SK-N-SH treated with all-trans-retinoic acid at 6 μM for 48 hours (cell line): ENCODE data around the gene EIF4G2.

ENCODE experiments used
- ARNTL ChIP-seq: fragments of 450-650 bp; formaldehyde crosslinking; IDR thresholded peaks from 2 replicates; pipeline ENCODE4 v1.5.0; 2020; ENCODE audit warnings: low read depth, mild to moderate bottlenecking, moderate library complexity, borderline replicate concordance
- BACH2 ChIP-seq: fragments of 250-450 bp; sonication (Bioruptor Pico); IDR thresholded peaks from 2 replicates; pipeline ENCODE4 v1.9.0; 2021; ENCODE audit warnings: mild to moderate bottlenecking, borderline replicate concordance
- OSR1 ChIP-seq: fragments of 250-450 bp; sonication (Bioruptor Pico); IDR thresholded peaks from 2 replicates; pipeline ENCODE4 v1.8.0; 2022; ENCODE audit warnings: moderate library complexity, mild to moderate bottlenecking, inconsistent platforms
- RARB ChIP-seq: fragments of 250-450 bp; sonication (Bioruptor Pico); IDR thresholded peaks from 2 replicates; pipeline ENCODE4 v1.8.0; 2021; ENCODE audit warnings: mild to moderate bottlenecking, moderate library complexity
- SNAI2 ChIP-seq: fragments of 250-450 bp; sonication (Bioruptor Pico); IDR thresholded peaks from 2 replicates; pipeline ENCODE4 v1.5.0; 2020; ENCODE audit warnings: mild to moderate bottlenecking, moderate library complexity
- TOX ChIP-seq: fragments of 250-450 bp; sonication (Bioruptor Pico); IDR thresholded peaks from 2 replicates; pipeline ENCODE4 v1.8.0; 2021; ENCODE audit warnings: mild to moderate bottlenecking, moderate library complexity, borderline replicate concordance
- ZFP30 ChIP-seq: fragments of 450-650 bp; formaldehyde crosslinking; IDR thresholded peaks from 2 replicates; pipeline ENCODE4 v1.5.0; 2022; ENCODE audit warnings: mild to moderate bottlenecking, moderate library complexity
- TF ChIP-seq, protein P1 (sequence below): fragments of 250-450 bp; sonication (Bioruptor Pico); IDR thresholded peaks from 2 replicates; pipeline ENCODE4 v1.8.0; 2020; ENCODE audit warnings: mild to moderate bottlenecking, moderate library complexity, borderline replicate concordance
- TF ChIP-seq, protein P2 (sequence below): fragments of 250-450 bp; sonication (Bioruptor Pico); IDR thresholded peaks from 2 replicates; pipeline ENCODE4 v1.8.0; 2021; ENCODE audit warnings: low read depth, mild to moderate bottlenecking, moderate library complexity, borderline replicate concordance

DNA sequence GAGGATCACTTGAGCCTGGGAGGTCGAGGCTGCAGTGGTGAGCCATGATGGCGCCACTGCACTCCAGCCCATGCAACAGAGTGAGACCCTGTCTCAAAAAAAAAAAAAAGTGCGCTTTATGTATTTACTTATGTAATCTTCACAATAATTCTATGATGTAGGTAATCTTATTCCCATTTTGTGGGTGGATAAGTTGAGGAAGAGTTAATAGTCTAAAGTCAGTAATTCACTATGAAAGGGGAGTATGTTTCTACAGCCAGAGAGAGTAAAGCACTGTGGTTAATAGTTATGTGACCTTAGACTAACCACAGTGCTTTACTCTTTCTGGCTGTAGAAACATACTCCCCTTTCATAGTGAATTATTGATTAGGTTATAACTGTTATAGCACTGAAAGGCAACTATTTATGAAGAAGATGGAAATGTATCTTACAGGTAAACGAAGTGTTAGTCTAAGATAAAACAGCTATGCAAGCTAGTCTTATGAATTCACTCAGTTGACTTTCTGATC is 45.8 kb downstream of the EIF4G2 start:
- TF ChIP-seq TOX (CRISPR knock-in tag) (no peak), ARNTL (no peak), OSR1 (CRISPR knock-in tag) (no peak), RARB (no peak), ZFP30 (CRISPR knock-in tag) (no peak), SNAI2 (CRISPR knock-in tag) (no peak), BACH2 (no peak)
- TF ChIP-seq, protein P1, sequence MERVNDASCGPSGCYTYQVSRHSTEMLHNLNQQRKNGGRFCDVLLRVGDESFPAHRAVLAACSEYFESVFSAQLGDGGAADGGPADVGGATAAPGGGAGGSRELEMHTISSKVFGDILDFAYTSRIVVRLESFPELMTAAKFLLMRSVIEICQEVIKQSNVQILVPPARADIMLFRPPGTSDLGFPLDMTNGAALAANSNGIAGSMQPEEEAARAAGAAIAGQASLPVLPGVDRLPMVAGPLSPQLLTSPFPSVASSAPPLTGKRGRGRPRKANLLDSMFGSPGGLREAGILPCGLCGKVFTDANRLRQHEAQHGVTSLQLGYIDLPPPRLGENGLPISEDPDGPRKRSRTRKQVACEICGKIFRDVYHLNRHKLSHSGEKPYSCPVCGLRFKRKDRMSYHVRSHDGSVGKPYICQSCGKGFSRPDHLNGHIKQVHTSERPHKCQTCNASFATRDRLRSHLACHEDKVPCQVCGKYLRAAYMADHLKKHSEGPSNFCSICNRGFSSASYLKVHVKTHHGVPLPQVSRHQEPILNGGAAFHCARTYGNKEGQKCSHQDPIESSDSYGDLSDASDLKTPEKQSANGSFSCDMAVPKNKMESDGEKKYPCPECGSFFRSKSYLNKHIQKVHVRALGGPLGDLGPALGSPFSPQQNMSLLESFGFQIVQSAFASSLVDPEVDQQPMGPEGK: no peak
- TF ChIP-seq, protein P2, sequence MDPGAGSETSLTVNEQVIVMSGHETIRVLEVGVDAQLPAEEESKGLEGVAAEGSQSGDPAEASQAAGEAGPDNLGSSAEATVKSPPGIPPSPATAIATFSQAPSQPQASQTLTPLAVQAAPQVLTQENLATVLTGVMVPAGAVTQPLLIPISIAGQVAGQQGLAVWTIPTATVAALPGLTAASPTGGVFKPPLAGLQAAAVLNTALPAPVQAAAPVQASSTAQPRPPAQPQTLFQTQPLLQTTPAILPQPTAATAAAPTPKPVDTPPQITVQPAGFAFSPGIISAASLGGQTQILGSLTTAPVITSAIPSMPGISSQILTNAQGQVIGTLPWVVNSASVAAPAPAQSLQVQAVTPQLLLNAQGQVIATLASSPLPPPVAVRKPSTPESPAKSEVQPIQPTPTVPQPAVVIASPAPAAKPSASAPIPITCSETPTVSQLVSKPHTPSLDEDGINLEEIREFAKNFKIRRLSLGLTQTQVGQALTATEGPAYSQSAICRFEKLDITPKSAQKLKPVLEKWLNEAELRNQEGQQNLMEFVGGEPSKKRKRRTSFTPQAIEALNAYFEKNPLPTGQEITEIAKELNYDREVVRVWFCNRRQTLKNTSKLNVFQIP: no peak
